Endodermal cell (in vitro differentiated cells): ENCODE results near the gene TMEM17. TPM values are rescaled to one million over a fixed set of nuclear protein-coding genes. Genes with fewer than 3 reads are reported as not detected.
A peak's percentile ranks its signal among the peaks of the same experiment; 100 is the strongest.

Source experiments
- DNase-seq: peaks from one replicate; pipeline ENCODE4 v3.0.0-alpha.2; 2017
- H3K27ac ChIP-seq: 2 replicates; pipeline ENCODE4 v1.5.1; 2013; ENCODE audit warnings: mild to moderate bottlenecking, low read depth, low read length, moderate library complexity
- H3K27me3 ChIP-seq: 2 replicates; pipeline ENCODE4 v1.6.1; 2013; ENCODE audit warnings: mild to moderate bottlenecking, low read length, moderate library complexity; ENCODE audit not compliant: insufficient read depth, control insufficient read depth, poor library complexity, severe bottlenecking
- H3K36me3 ChIP-seq: 2 replicates; pipeline ENCODE4 v1.7.0; 2013; ENCODE audit warnings: mild to moderate bottlenecking, low read length, moderate library complexity; ENCODE audit not compliant: control insufficient read depth, insufficient read depth
- H3K4me1 ChIP-seq: one replicate; pipeline ENCODE4 v1.7.0; 2013; ENCODE audit warnings: low read length; ENCODE audit not compliant: control insufficient read depth, insufficient read depth
- H3K4me3 ChIP-seq: 2 replicates; pipeline ENCODE4 v1.5.1; 2013; ENCODE audit warnings: mild to moderate bottlenecking, low read length, moderate library complexity
- H3K9ac ChIP-seq: 2 replicates; pipeline ENCODE4 v1.6.1; 2013; ENCODE audit warnings: mild to moderate bottlenecking, low read length, moderate library complexity; ENCODE audit not compliant: poor library complexity, severe bottlenecking; ENCODE audit errors: extremely low read depth
- H3K9me3 ChIP-seq: 2 replicates; pipeline ENCODE4 v1.6.1; 2013; ENCODE audit warnings: mild to moderate bottlenecking, low read length, moderate library complexity; ENCODE audit not compliant: control insufficient read depth
- H3K27ac Mint-ChIP-seq: 2 replicates; pipeline ENCODE4 v1.8.0; 2020; ENCODE audit warnings: mixed read lengths
- H3K27me3 Mint-ChIP-seq: 2 replicates; pipeline ENCODE4 v1.8.0; 2021; ENCODE audit warnings: mild to moderate bottlenecking, mixed read lengths; ENCODE audit not compliant: insufficient read depth
- H3K36me3 Mint-ChIP-seq: 2 replicates; pipeline ENCODE4 v1.8.0; 2020; ENCODE audit warnings: low read depth, mixed read lengths
- H3K4me1 Mint-ChIP-seq: 2 replicates; pipeline ENCODE4 v1.8.0; 2020; ENCODE audit warnings: mixed read lengths
- H3K4me3 Mint-ChIP-seq: 2 replicates; pipeline ENCODE4 v1.8.0; 2020; ENCODE audit warnings: mild to moderate bottlenecking, moderate library complexity, mixed read lengths
- H3K9me3 Mint-ChIP-seq: 2 replicates; pipeline ENCODE4 v1.8.0; 2020; ENCODE audit warnings: mild to moderate bottlenecking, mixed read lengths
- WGBS, 2 experiments: methylation state at CpG; one replicate each; pipeline versions ENCODE4 v1.1.5 to v1.1.7; 2013; ENCODE audit warnings: missing lambda C conversion rate in 2 of 2, mixed read lengths in 1 of 2; ENCODE audit not compliant: insufficient coverage in 1 of 2, insufficient read length in 1 of 2; 5-methylcytosine and 5-hydroxymethylcytosine counted together
- total RNA-seq, 2 donors: library from RNA; stranded (reverse); fragmentation: NEBNext Ultra II Directional in 1 of 2; extraction: Animal tissue kit (Norgen Biotek cat#: 25700) in 1 of 2; gene quantifications; 2 replicates in 1 of 2; 3 replicates in 1 of 2; pipeline ENCODE4 v1.2.1, GENCODE V29; 2021
- TF ChIP-seq, protein P1 (sequence below): fragments of 200-600 bp; sonication (generic); conservative IDR thresholded peaks from 2 replicates; pipeline ENCODE4 v1.5.0; 2021; ENCODE audit warnings: antibody characterized with exemption, mild to moderate bottlenecking

The TMEM17 gene
- total RNA-seq, 2 donors from 2014 or later: 1.8 to 2.0 TPM

DNA sequence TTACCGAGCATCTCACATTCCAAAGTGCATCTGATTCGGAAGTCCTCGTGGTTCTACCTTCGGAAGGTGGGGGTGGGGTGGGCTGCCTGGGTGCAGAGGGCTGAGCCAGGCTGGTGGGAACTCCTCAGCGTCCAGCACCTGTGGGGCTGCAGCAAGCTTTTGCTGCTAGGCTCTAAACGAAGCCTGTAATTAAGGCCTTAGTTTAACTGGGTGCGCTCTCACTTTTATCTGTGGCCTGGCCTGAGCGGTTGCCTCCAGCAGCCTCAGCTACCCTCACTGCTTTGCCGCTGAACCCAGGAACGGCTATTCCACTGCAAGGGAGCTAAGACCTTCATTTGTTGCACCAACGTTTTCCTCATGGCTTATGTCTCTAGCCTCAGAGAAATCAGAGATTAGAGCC lies 48.4 kb downstream of the TMEM17 start:
- WGBS, 2 experiments: 65 to 69% methylated on average over 7 to 11 of the region's 11 CpGs
- H3K9ac ChIP-seq: peak overlapping the region; percentile 37
- peaks cover 28% of the 10 kb centered on the region for H3K27me3 Mint-ChIP-seq

DNA sequence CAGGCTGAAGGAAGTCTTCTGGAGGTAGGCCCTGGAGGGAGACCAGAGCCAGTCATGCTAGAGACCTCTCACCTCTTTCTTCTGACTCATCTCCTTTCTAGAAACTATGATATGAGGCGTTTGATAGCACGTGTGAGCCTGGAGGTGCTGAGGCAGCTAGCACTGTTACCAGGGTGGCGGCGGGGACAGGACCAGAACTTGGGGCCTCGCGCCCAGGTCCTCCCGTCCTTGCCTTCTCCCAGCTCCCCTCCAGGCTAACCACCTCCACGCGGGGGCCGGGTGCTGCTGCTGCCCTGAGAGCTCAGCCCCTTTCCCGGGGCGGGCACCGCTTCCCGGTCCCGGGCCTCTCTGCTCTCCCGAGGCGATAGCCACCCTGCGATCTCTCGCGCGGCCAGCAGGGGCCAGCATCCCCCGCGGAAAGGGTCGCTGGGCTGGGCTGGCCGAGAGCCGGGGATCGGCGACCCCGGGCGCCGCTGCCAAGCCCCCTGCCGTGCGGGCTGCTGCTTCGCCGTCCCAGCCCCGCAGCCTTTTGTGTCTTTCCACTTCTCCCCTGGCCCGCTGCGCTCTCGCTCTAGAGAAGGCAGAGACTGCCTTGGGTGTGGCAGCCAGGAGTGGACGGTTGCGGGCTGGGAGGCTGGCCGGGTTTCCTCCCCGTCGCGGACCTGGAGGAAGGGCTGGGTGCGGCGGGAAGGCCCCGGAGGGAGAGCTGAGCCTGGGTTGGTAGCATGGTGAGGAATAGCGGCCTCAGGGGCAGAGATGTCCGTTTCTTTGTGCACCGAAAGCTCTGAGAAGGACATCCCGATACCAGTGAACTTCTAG lies 49.1 kb downstream of the TMEM17 start:
- Histone ChIP-seq H3K4me3 (peak overlapping the region; percentile 68), H3K27ac (no peak overlapping the region), H3K9me3 (no peaks in the 10 kb centered on the region), H3K4me1 (peaks cover 3% of the 10 kb centered on the region), H3K27me3 (peaks cover 17% of the 10 kb centered on the region), H3K9ac (peak overlapping the region; percentile 37), H3K36me3 (no peaks in the 10 kb centered on the region)
- H3K4me1 Mint-ChIP-seq: peaks cover 8% of the 10 kb centered on the region
- peak; percentile 97 for DNase-seq
- peak overlapping the region; percentile 35 for H3K27ac Mint-ChIP-seq
- H3K27me3 Mint-ChIP-seq: peaks cover 28% of the 10 kb centered on the region
- H3K36me3 Mint-ChIP-seq: no peaks in the 10 kb centered on the region
- H3K9me3 Mint-ChIP-seq: no peaks in the 10 kb centered on the region
- peak overlapping the region; percentile 54 for H3K4me3 Mint-ChIP-seq
- TF ChIP-seq, protein P1, sequence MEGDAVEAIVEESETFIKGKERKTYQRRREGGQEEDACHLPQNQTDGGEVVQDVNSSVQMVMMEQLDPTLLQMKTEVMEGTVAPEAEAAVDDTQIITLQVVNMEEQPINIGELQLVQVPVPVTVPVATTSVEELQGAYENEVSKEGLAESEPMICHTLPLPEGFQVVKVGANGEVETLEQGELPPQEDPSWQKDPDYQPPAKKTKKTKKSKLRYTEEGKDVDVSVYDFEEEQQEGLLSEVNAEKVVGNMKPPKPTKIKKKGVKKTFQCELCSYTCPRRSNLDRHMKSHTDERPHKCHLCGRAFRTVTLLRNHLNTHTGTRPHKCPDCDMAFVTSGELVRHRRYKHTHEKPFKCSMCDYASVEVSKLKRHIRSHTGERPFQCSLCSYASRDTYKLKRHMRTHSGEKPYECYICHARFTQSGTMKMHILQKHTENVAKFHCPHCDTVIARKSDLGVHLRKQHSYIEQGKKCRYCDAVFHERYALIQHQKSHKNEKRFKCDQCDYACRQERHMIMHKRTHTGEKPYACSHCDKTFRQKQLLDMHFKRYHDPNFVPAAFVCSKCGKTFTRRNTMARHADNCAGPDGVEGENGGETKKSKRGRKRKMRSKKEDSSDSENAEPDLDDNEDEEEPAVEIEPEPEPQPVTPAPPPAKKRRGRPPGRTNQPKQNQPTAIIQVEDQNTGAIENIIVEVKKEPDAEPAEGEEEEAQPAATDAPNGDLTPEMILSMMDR: peak; percentile 99
- WGBS, 2 experiments: 0 to 13% methylated on average over 9 to 52 of the region's 52 CpGs

More for the DNA sequence above, 48.4 kb downstream of the TMEM17 start:
- H3K27ac Mint-ChIP-seq: peak overlapping the region; percentile 35
- peak overlapping the region; percentile 54 for H3K4me3 Mint-ChIP-seq
- Histone ChIP-seq H3K36me3 (no peaks in the 10 kb centered on the region), H3K9me3 (no peaks in the 10 kb centered on the region), H3K4me3 (peak overlapping the region; percentile 68), H3K4me1 (peaks cover 3% of the 10 kb centered on the region), H3K27ac (no peak overlapping the region), H3K27me3 (peaks cover 17% of the 10 kb centered on the region)
- H3K4me1 Mint-ChIP-seq: peaks cover 3% of the 10 kb centered on the region
- no peaks in the 10 kb centered on the region for H3K9me3 Mint-ChIP-seq
- no peak for DNase-seq
- no peaks in the 10 kb centered on the region for H3K36me3 Mint-ChIP-seq
- TF ChIP-seq, protein P1: no peak

DNA sequence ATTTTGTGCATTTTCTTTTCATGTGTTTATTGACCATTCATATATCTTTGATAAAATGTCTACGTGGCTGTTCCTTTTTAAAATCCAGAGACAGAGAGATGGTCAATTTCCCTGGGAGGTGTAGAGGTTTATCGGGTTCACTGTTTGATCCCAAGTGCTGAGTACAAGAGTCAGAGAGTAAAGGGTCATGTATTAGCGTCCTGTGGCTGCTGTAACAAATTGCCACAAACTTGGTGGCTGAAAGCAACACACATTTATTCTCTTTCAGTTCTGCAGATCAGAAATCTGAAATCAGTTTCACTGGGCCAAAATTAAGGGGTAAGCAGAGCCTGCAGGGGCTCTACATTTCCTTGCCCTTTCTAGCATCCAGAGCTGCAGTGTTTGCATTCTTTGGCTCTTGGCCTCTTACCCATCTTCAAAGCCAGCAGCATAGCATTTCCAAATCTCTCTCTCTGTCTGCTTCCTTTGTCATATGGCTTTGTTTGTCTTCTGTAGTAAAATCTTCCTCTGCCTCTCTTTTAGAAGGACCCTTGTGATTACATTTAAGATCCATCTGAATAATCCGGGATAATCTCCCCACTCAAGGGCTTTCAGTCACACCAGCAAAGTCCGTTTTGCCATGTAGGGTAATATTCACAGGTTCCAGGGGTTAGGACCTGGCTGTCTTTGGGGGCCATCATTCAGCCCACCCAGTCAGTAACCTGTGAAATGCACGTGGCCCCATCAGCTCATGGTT lies 49.9 kb downstream of the TMEM17 start:
- H3K36me3 ChIP-seq: no peaks in the 10 kb centered on the region
- H3K9me3 ChIP-seq: no peaks in the 10 kb centered on the region
- H3K27ac ChIP-seq: no peak overlapping the region
- H3K9me3 Mint-ChIP-seq: no peaks in the 10 kb centered on the region
- no peaks in the 10 kb centered on the region for H3K36me3 Mint-ChIP-seq
- peaks cover 5% of the 10 kb centered on the region for H3K4me1 ChIP-seq
- no peak overlapping the region for H3K9ac ChIP-seq
- no peak overlapping the region for H3K4me3 Mint-ChIP-seq
- 90 to 100% methylated on average over 3 to 6 of the region's 6 CpGs for WGBS, 2 experiments
- H3K4me1 Mint-ChIP-seq: peaks cover 9% of the 10 kb centered on the region
- H3K27me3 ChIP-seq: peaks cover 19% of the 10 kb centered on the region
- TF ChIP-seq, protein P1: no peak
- peaks cover 28% of the 10 kb centered on the region for H3K27me3 Mint-ChIP-seq
- H3K27ac Mint-ChIP-seq: no peak overlapping the region
- H3K4me3 ChIP-seq: no peak overlapping the region
- no peak for DNase-seq
